GM18502 (cell line): Measurements from ENCODE around the gene PRKD2.

Source experiments
- ATAC-seq: cut with Tn5 transposase; IDR thresholded peaks from one replicate; pipeline ENCODE4 v1.9.1; 2021; ENCODE audit warnings: mild to moderate bottlenecking; ENCODE audit not compliant: unreplicated experiment, poor library complexity

Gene PRKD2

GRCh38 chr19:46742926-46743480 is 26.1 kb upstream of the PRKD2 start:
- ATAC-seq, result no peak

- no peak for ATAC-seq
Measured at GRCh38 chr19:46741447-46741846, 24.5 kb upstream of the PRKD2 start.

- no peak for ATAC-seq
Measured at GRCh38 chr19:46739290-46739771, 22.4 kb upstream of the PRKD2 start.

GRCh38 chr19:46737761-46738171 is 20.9 kb upstream of the PRKD2 start:
- no peak for ATAC-seq

- no peak for ATAC-seq
Measured at GRCh38 chr19:46737298-46737654, 20.4 kb upstream of the PRKD2 start.

GRCh38 chr19:46736531-46737297 is 19.8 kb upstream of the PRKD2 start:
- no peak for ATAC-seq

- no peak for ATAC-seq
Measured at GRCh38 chr19:46733690-46734292, 16.9 kb upstream of the PRKD2 start.

- no peak for ATAC-seq
Measured at GRCh38 chr19:46732966-46733689, 16.2 kb upstream of the PRKD2 start.

GRCh38 chr19:46732172-46732938 is 15.4 kb upstream of the PRKD2 start:
- no peak for ATAC-seq

GRCh38 chr19:46731584-46731983 is 14.7 kb upstream of the PRKD2 start:
- ATAC-seq, result no peak

GRCh38 chr19:46731007-46731501 is 14.1 kb upstream of the PRKD2 start:
- no peak for ATAC-seq

- no peak for ATAC-seq
Measured at GRCh38 chr19:46730595-46730994, 13.7 kb upstream of the PRKD2 start.

GRCh38 chr19:46730187-46730586 is 13.3 kb upstream of the PRKD2 start:
- no peak for ATAC-seq

- no peak for ATAC-seq
Measured at GRCh38 chr19:46729696-46730095, 12.8 kb upstream of the PRKD2 start.

- no peak for ATAC-seq
Measured at GRCh38 chr19:46728693-46729339, 11.9 kb upstream of the PRKD2 start.

GRCh38 chr19:46728208-46728607 is 11.3 kb upstream of the PRKD2 start:
- no peak for ATAC-seq

- no peak for ATAC-seq
Measured at GRCh38 chr19:46727757-46728156, 10.8 kb upstream of the PRKD2 start.

- no peak for ATAC-seq
Measured at GRCh38 chr19:46726971-46727501, 10.1 kb upstream of the PRKD2 start.

GRCh38 chr19:46726551-46726950 is 9.6 kb upstream of the PRKD2 start:
- ATAC-seq, result no peak
